ENCODE data around the gene NCR1.
A peak's percentile ranks its signal among the peaks of the same experiment; 100 is the strongest.
"Not testable (repeated sequence)": the region's sequence is repeated elsewhere in the genome, so short reads cannot be mapped to it uniquely, and the experiment has no call there.

Gene NCR1

GRCh38 chr19:54937926-54938325 is 32.0 kb downstream of the NCR1 start:
- Histone ChIP-seq H3K4me3 (ENCODE audit: low read length in 2 of 2) (peak overlapping the region in 1 of 2 donors; percentile 31), H3K9ac (ENCODE audit: low read depth in 1 of 2, low read length in 2 of 2) (no peak overlapping the region), H3K27ac (ENCODE audit: low read depth in 2 of 2, low read length in 2 of 2) (no peak overlapping the region), H3K9me3 (ENCODE audit: control insufficient read depth in 2 of 2, low read length in 2 of 2) (no peaks in the 10 kb centered on the region), H3K4me1 (ENCODE audit: control insufficient read depth in 2 of 2, insufficient read depth in 2 of 2, low read length in 2 of 2) (no peaks in the 10 kb centered on the region), H3K27me3 (ENCODE audit: control insufficient read depth in 2 of 2, insufficient read depth in 2 of 2, low read length in 2 of 2) (no peaks in the 10 kb centered on the region), H3K36me3 (ENCODE audit: control insufficient read depth in 2 of 2, insufficient read depth in 2 of 2, low read length in 2 of 2) (no peaks in the 10 kb centered on the region)

- Histone ChIP-seq H3K4me1 (ENCODE audit: control insufficient read depth in 2 of 2, insufficient read depth in 2 of 2, low read length in 2 of 2) (no peaks in the 10 kb centered on the region), H3K27me3 (ENCODE audit: control insufficient read depth in 2 of 2, insufficient read depth in 2 of 2, low read length in 2 of 2) (no peaks in the 10 kb centered on the region), H3K36me3 (ENCODE audit: control insufficient read depth in 2 of 2, insufficient read depth in 2 of 2, low read length in 2 of 2) (no peaks in the 10 kb centered on the region), H3K27ac (ENCODE audit: low read depth in 2 of 2, low read length in 2 of 2) (no peak overlapping the region), H3K4me3 (ENCODE audit: low read length in 2 of 2) (no peak overlapping the region), H3K9me3 (ENCODE audit: control insufficient read depth in 2 of 2, low read length in 2 of 2) (no peaks in the 10 kb centered on the region), H3K9ac (ENCODE audit: low read depth in 1 of 2, low read length in 2 of 2) (no peak overlapping the region)
Observed at GRCh38 chr19:54938906-54939305, 33.0 kb downstream of the NCR1 start.

GRCh38 chr19:54939538-54939937 is 33.6 kb downstream of the NCR1 start:
- H3K4me1 ChIP-seq (ENCODE audit: control insufficient read depth in 2 of 2, insufficient read depth in 2 of 2, low read length in 2 of 2); H3K9me3 ChIP-seq (ENCODE audit: control insufficient read depth in 2 of 2, low read length in 2 of 2); H3K27ac ChIP-seq (ENCODE audit: low read depth in 2 of 2, low read length in 2 of 2); H3K27me3 ChIP-seq (ENCODE audit: control insufficient read depth in 2 of 2, insufficient read depth in 2 of 2, low read length in 2 of 2); H3K4me3 ChIP-seq (ENCODE audit: low read length in 2 of 2); H3K9ac ChIP-seq (ENCODE audit: low read depth in 1 of 2, low read length in 2 of 2); H3K36me3 ChIP-seq (ENCODE audit: control insufficient read depth in 2 of 2, insufficient read depth in 2 of 2, low read length in 2 of 2): not testable (repeated sequence)

- not testable (repeated sequence) for H3K4me3 ChIP-seq (ENCODE audit: low read length in 2 of 2); H3K27me3 ChIP-seq (ENCODE audit: control insufficient read depth in 2 of 2, insufficient read depth in 2 of 2, low read length in 2 of 2); H3K9me3 ChIP-seq (ENCODE audit: control insufficient read depth in 2 of 2, low read length in 2 of 2)
Observed at GRCh38 chr19:54943772-54944361, 37.9 kb downstream of the NCR1 start.

GRCh38 chr19:54947381-54947780 is 41.4 kb downstream of the NCR1 start, which contains the start of gene NLRP7:
TSS of gene NLRP7 (minus strand) at chr19:54947530.
- Histone ChIP-seq H3K9me3 (ENCODE audit: control insufficient read depth in 2 of 2, low read length in 2 of 2) (no peaks in the 10 kb centered on the region), H3K27me3 (ENCODE audit: control insufficient read depth in 2 of 2, insufficient read depth in 2 of 2, low read length in 2 of 2) (no peaks in the 10 kb centered on the region), H3K27ac (ENCODE audit: low read depth in 2 of 2, low read length in 2 of 2) (no peak within 1 kb of the TSS), H3K9ac (ENCODE audit: low read depth in 1 of 2, low read length in 2 of 2) (no peak within 1 kb of the TSS), H3K4me1 (ENCODE audit: control insufficient read depth in 2 of 2, insufficient read depth in 2 of 2, low read length in 2 of 2) (no peaks in the 10 kb centered on the region), H3K36me3 (ENCODE audit: control insufficient read depth in 2 of 2, insufficient read depth in 2 of 2, low read length in 2 of 2) (no peaks in the 10 kb centered on the region), H3K4me3 (ENCODE audit: low read length in 2 of 2) (no peak within 1 kb of the TSS)

More at GRCh38 chr19:54943772-54944361, 37.9 kb downstream of the NCR1 start:
- H3K4me1 ChIP-seq (ENCODE audit: control insufficient read depth in 2 of 2, insufficient read depth in 2 of 2, low read length in 2 of 2); H3K36me3 ChIP-seq (ENCODE audit: control insufficient read depth in 2 of 2, insufficient read depth in 2 of 2, low read length in 2 of 2); H3K9ac ChIP-seq (ENCODE audit: low read depth in 1 of 2, low read length in 2 of 2); H3K27ac ChIP-seq (ENCODE audit: low read depth in 2 of 2, low read length in 2 of 2): not testable (repeated sequence)

- Histone ChIP-seq H3K27me3 (ENCODE audit: control insufficient read depth in 2 of 2, insufficient read depth in 2 of 2, low read length in 2 of 2) (no peaks in the 10 kb centered on the region), H3K9ac (ENCODE audit: low read depth in 1 of 2, low read length in 2 of 2) (no peak overlapping the region), H3K9me3 (ENCODE audit: control insufficient read depth in 2 of 2, low read length in 2 of 2) (no peaks in the 10 kb centered on the region), H3K36me3 (ENCODE audit: control insufficient read depth in 2 of 2, insufficient read depth in 2 of 2, low read length in 2 of 2) (no peaks in the 10 kb centered on the region), H3K4me3 (ENCODE audit: low read length in 2 of 2) (no peak overlapping the region), H3K27ac (ENCODE audit: low read depth in 2 of 2, low read length in 2 of 2) (no peak overlapping the region), H3K4me1 (ENCODE audit: control insufficient read depth in 2 of 2, insufficient read depth in 2 of 2, low read length in 2 of 2) (no peaks in the 10 kb centered on the region)
Observed at GRCh38 chr19:54949412-54949811, 43.5 kb downstream of the NCR1 start.

GRCh38 chr19:54950580-54950979 is 44.6 kb downstream of the NCR1 start:
- H3K4me3 ChIP-seq (ENCODE audit: low read length in 2 of 2); H3K27ac ChIP-seq (ENCODE audit: low read depth in 2 of 2, low read length in 2 of 2); H3K4me1 ChIP-seq (ENCODE audit: control insufficient read depth in 2 of 2, insufficient read depth in 2 of 2, low read length in 2 of 2); H3K36me3 ChIP-seq (ENCODE audit: control insufficient read depth in 2 of 2, insufficient read depth in 2 of 2, low read length in 2 of 2); H3K9me3 ChIP-seq (ENCODE audit: control insufficient read depth in 2 of 2, low read length in 2 of 2); H3K27me3 ChIP-seq (ENCODE audit: control insufficient read depth in 2 of 2, insufficient read depth in 2 of 2, low read length in 2 of 2); H3K9ac ChIP-seq (ENCODE audit: low read depth in 1 of 2, low read length in 2 of 2): not testable (repeated sequence)

- H3K9ac ChIP-seq (ENCODE audit: low read depth in 1 of 2, low read length in 2 of 2), result no peak overlapping the region
- no peaks in the 10 kb centered on the region for H3K9me3 ChIP-seq (ENCODE audit: control insufficient read depth in 2 of 2, low read length in 2 of 2)
- H3K4me1 ChIP-seq (ENCODE audit: control insufficient read depth in 2 of 2, insufficient read depth in 2 of 2, low read length in 2 of 2), result no peaks in the 10 kb centered on the region
- no peaks in the 10 kb centered on the region for H3K36me3 ChIP-seq (ENCODE audit: control insufficient read depth in 2 of 2, insufficient read depth in 2 of 2, low read length in 2 of 2)
- no peak overlapping the region for H3K4me3 ChIP-seq (ENCODE audit: low read length in 2 of 2)
- no peaks in the 10 kb centered on the region for H3K27me3 ChIP-seq (ENCODE audit: control insufficient read depth in 2 of 2, insufficient read depth in 2 of 2, low read length in 2 of 2)
- no peak overlapping the region for H3K27ac ChIP-seq (ENCODE audit: low read depth in 2 of 2, low read length in 2 of 2)
Observed at GRCh38 chr19:54952591-54953344, 46.8 kb downstream of the NCR1 start.

- not testable (repeated sequence) for H3K4me1 ChIP-seq (ENCODE audit: control insufficient read depth in 2 of 2, insufficient read depth in 2 of 2, low read length in 2 of 2); H3K9ac ChIP-seq (ENCODE audit: low read depth in 1 of 2, low read length in 2 of 2); H3K27me3 ChIP-seq (ENCODE audit: control insufficient read depth in 2 of 2, insufficient read depth in 2 of 2, low read length in 2 of 2); H3K9me3 ChIP-seq (ENCODE audit: control insufficient read depth in 2 of 2, low read length in 2 of 2); H3K36me3 ChIP-seq (ENCODE audit: control insufficient read depth in 2 of 2, insufficient read depth in 2 of 2, low read length in 2 of 2); H3K27ac ChIP-seq (ENCODE audit: low read depth in 2 of 2, low read length in 2 of 2); H3K4me3 ChIP-seq (ENCODE audit: low read length in 2 of 2)
Observed at GRCh38 chr19:54953345-54953713, 47.4 kb downstream of the NCR1 start.

GRCh38 chr19:54955376-54955775 is 49.4 kb downstream of the NCR1 start:
- no peaks in the 10 kb centered on the region for H3K27me3 ChIP-seq (ENCODE audit: control insufficient read depth in 2 of 2, insufficient read depth in 2 of 2, low read length in 2 of 2)
- H3K4me3 ChIP-seq (ENCODE audit: low read length in 2 of 2), result no peak overlapping the region
- H3K4me1 ChIP-seq (ENCODE audit: control insufficient read depth in 2 of 2, insufficient read depth in 2 of 2, low read length in 2 of 2), result no peaks in the 10 kb centered on the region
- no peak overlapping the region for H3K27ac ChIP-seq (ENCODE audit: low read depth in 2 of 2, low read length in 2 of 2)
- no peak overlapping the region for H3K9ac ChIP-seq (ENCODE audit: low read depth in 1 of 2, low read length in 2 of 2)
- no peaks in the 10 kb centered on the region for H3K36me3 ChIP-seq (ENCODE audit: control insufficient read depth in 2 of 2, insufficient read depth in 2 of 2, low read length in 2 of 2)
- no peaks in the 10 kb centered on the region for H3K9me3 ChIP-seq (ENCODE audit: control insufficient read depth in 2 of 2, low read length in 2 of 2)

Measured in mucosa of rectum (tissue), 2 donors.